ENCODE measurements around the gene PGLYRP4.
A peak's percentile ranks its signal among the peaks of the same experiment; 100 is the strongest.

The PGLYRP4 gene

GRCh38 chr1:153375511-153375910 is 26.9 kb upstream of the PGLYRP4 start, which contains the start of gene S100A12:
Gene S100A12, minus strand, starts transcription at chr1:153375621. Its CDS starts 1,029 bp downstream, at chr1:153374592.
- no peak for DNase-seq (ENCODE audit: low read depth, low spot score)

GRCh38 chr1:153374071-153374470 is 25.4 kb upstream of the PGLYRP4 start:
- DNase-seq (ENCODE audit: low read depth, low spot score) = no peak

GRCh38 chr1:153372571-153372970 is 23.9 kb upstream of the PGLYRP4 start:
- DNase-seq (ENCODE audit: low read depth, low spot score) = no peak

- no peak for DNase-seq (ENCODE audit: low read depth, low spot score)
Observed at GRCh38 chr1:153371231-153371630, 22.6 kb upstream of the PGLYRP4 start.

- DNase-seq (ENCODE audit: low read depth, low spot score) = no peak
Observed at GRCh38 chr1:153370146-153370545, 21.5 kb upstream of the PGLYRP4 start.

GRCh38 chr1:153368495-153368894 is 19.9 kb upstream of the PGLYRP4 start:
- DNase-seq (ENCODE audit: low read depth, low spot score) = no peak

GRCh38 chr1:153367090-153367489 is 18.4 kb upstream of the PGLYRP4 start:
- no peak for DNase-seq (ENCODE audit: low read depth, low spot score)

GRCh38 chr1:153366261-153366660 is 17.6 kb upstream of the PGLYRP4 start:
- DNase-seq (ENCODE audit: low read depth, low spot score) = no peak

GRCh38 chr1:153365696-153366095 is 17.1 kb upstream of the PGLYRP4 start:
- DNase-seq (ENCODE audit: low read depth, low spot score) = no peak

- DNase-seq (ENCODE audit: low read depth, low spot score) = peak; percentile 36
Observed at GRCh38 chr1:153364766-153365666, 16.4 kb upstream of the PGLYRP4 start.

GRCh38 chr1:153364156-153364555 is 15.5 kb upstream of the PGLYRP4 start:
- DNase-seq (ENCODE audit: low read depth, low spot score) = peak; percentile 64

- no peak for DNase-seq (ENCODE audit: low read depth, low spot score)
Observed at GRCh38 chr1:153363641-153364040, 15.0 kb upstream of the PGLYRP4 start.

GRCh38 chr1:153362187-153362775 is 13.6 kb upstream of the PGLYRP4 start:
- no peak for DNase-seq (ENCODE audit: low read depth, low spot score)

GRCh38 chr1:153361480-153362109 is 13.0 kb upstream of the PGLYRP4 start:
- DNase-seq (ENCODE audit: low read depth, low spot score) = no peak

GRCh38 chr1:153360592-153361479 is 12.2 kb upstream of the PGLYRP4 start:
- no peak for DNase-seq (ENCODE audit: low read depth, low spot score)

- DNase-seq (ENCODE audit: low read depth, low spot score) = no peak
Observed at GRCh38 chr1:153360190-153360589, 11.5 kb upstream of the PGLYRP4 start.

GRCh38 chr1:153359241-153359640 is 10.6 kb upstream of the PGLYRP4 start:
- DNase-seq (ENCODE audit: low read depth, low spot score) = no peak

GRCh38 chr1:153358691-153358975 is 10.0 kb upstream of the PGLYRP4 start:
- DNase-seq (ENCODE audit: low read depth, low spot score) = no peak

- DNase-seq (ENCODE audit: low read depth, low spot score) = no peak
Observed at GRCh38 chr1:153357853-153358690, 9.4 kb upstream of the PGLYRP4 start, which contains the start of gene S100A9. Gene S100A9, plus strand, starts transcription at chr1:153357854. Its CDS starts 430 bp downstream, at chr1:153358284.

GRCh38 chr1:153357076-153357852 is 8.6 kb upstream of the PGLYRP4 start:
- no peak for DNase-seq (ENCODE audit: low read depth, low spot score)
